IPS-NIHi11 (cell line): ENCODE measurements around the gene ZSWIM4.

ENCODE experiments used
- DNase-seq: peaks from one replicate; pipeline ENCODE4 v3.0.0; 2012; ENCODE audit warnings: mixed read lengths, low spot score

Gene ZSWIM4

DNA sequence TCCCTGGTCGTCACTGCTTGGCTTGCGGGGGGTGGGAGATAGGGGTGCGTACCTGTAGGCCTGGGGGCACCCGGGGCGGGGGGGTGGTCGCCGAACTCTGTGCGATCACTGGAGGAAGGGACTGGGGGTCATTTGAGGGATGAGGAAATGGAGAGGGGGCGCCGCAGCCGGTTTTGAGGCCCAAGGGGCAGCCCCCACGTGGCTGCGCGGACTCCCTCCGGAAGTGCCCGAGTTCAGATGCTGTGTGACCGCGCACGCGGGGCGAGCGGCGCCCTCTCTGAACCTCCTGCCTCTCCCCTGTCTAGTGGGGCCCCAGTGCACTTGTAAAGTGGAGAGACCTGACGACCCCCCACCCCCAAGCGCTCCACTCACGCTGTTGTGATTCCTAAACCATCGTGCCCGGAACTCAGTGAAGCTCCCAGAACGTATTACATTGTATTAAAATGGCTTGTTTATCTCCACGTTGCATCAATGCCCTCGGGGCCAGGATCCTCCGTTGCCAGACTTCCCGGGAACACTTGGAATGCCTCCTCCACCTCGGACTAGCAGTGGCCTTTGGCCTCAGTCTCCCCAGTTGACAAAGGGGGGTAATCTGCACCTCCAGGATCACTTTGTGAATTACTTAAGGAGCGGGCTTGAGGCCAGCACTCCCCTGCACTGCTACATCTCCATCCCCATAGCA lies 78.7 kb downstream of the ZSWIM4 start:
- no peak for DNase-seq

DNA sequence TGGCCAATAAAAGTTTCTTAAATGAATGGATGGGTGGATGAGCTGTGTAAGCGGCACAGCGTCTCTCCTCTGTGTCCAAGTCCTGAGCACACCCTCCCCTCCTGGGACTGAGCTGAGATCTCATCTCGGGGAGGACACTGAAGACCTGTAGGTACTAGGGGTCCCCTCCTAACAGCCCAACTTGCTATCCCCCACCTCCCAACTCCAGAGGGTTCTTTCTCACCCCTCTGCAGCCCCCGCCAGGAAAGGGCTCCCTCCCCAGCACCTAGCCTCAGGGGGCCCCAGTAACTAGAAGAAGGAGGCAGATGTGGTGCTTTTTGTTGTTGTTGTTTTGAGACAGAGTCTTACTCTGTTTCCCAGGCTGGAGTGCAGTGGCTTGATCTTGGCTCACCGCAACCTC lies 80.6 kb downstream of the ZSWIM4 start:
- no peak for DNase-seq

GRCh38 chr19:13876834-13877233 lies 81.6 kb downstream of the ZSWIM4 start, which contains the start of gene NANOS3:
Gene NANOS3, plus strand, starts transcription at chr19:13877134. Its CDS starts 115 bp downstream, at chr19:13877249.
- DNase-seq, result no peak

- no peak for DNase-seq
Measured at GRCh38 chr19:13877303-13877702, 82.1 kb downstream of the ZSWIM4 start.

- peak; percentile 96 for DNase-seq
Measured at GRCh38 chr19:13880059-13881043, 85.1 kb downstream of the ZSWIM4 start.

GRCh38 chr19:13881251-13881691 lies 86.0 kb downstream of the ZSWIM4 start:
- DNase-seq, result peak; percentile 71
